ENCODE data around the gene EYS.

EYS gene

DNA sequence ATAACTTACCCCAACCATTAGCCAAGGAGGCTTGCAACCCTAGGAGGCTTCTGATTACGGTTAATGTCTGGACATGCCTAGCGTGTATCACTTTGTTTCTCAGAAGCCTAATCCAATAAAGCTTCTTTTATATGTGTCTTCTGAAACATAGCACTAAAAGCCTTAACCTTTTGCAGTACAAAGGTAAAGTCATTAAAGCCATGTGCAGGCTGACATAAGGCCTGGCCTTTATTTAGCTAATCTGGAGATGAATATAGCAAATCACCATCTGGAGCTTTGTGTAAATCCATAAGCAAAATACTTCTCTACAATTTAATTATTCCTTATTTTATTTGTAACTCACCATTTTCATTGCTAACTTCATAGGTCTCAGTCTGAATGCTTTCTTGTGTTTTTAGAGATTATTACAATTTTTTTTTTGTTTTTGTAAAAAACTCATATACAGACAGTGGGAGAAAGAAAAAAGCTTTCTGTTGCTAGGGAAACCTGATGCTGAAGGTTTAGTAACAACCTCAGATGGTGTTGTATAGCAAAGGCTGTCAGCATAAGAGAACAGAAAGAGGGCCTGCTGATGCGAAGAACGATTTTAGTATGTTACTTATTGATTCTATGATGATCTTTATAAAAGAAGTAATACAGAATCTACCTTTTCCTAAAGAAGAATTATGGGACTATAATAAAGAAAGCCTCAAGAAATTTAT lies at the start of gene EYS:
TSS of gene EYS (minus strand) at position 101 of the 701 bp plus-strand sequence. CDS start 211,816 bp downstream, outside the sequence.
- H3K27ac ChIP-seq: no peak within 1 kb of the TSS
- TF ChIP-seq, protein P1, sequence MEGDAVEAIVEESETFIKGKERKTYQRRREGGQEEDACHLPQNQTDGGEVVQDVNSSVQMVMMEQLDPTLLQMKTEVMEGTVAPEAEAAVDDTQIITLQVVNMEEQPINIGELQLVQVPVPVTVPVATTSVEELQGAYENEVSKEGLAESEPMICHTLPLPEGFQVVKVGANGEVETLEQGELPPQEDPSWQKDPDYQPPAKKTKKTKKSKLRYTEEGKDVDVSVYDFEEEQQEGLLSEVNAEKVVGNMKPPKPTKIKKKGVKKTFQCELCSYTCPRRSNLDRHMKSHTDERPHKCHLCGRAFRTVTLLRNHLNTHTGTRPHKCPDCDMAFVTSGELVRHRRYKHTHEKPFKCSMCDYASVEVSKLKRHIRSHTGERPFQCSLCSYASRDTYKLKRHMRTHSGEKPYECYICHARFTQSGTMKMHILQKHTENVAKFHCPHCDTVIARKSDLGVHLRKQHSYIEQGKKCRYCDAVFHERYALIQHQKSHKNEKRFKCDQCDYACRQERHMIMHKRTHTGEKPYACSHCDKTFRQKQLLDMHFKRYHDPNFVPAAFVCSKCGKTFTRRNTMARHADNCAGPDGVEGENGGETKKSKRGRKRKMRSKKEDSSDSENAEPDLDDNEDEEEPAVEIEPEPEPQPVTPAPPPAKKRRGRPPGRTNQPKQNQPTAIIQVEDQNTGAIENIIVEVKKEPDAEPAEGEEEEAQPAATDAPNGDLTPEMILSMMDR (conservative IDR thresholded peaks at IDR 0.05): no peak

DNA sequence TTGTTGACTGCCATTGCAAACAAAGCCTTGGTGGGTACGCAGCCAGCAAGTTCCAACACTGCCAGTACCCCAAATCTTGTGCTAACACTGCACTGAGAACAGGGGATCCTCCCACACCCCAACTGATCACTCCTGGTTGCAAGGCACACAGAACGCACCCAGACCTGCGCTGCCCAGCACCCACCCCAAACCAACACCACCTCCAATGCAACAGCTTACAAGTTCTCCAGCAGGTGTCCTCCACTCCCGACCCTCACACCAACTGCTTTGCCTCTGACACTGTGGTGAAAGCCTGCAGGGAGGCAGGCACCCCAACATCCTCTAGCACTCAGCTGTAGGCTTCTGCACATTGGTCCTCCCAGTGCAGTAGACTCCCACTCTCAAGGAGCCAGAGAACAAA lies 39.3 kb upstream of the EYS start:
- no peak overlapping the region for H3K27ac ChIP-seq
- TF ChIP-seq, protein P1 (conservative IDR thresholded peaks at IDR 0.05): no peak

DNA sequence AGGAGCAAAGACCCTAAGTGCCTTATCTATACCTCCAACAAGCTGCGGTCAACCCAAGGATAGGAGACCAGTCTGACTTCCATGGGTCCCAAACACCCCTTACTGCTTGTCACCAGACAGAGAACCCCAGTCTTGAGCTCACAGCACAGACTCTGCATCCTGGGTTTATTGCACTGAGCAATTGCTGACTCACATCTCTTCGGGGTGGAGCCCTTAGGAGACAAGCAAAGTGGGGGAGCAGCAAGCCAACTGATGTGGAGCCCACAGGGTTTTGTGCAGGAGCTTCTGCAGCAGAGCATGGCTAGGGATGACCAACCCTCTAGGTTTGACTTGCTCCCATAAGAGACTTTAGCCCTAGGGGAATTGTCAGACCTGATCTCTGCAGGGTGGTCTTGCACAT lies 38.6 kb upstream of the EYS start:
- no peak overlapping the region for H3K27ac ChIP-seq
- TF ChIP-seq, protein P1 (conservative IDR thresholded peaks at IDR 0.05): no peak

DNA sequence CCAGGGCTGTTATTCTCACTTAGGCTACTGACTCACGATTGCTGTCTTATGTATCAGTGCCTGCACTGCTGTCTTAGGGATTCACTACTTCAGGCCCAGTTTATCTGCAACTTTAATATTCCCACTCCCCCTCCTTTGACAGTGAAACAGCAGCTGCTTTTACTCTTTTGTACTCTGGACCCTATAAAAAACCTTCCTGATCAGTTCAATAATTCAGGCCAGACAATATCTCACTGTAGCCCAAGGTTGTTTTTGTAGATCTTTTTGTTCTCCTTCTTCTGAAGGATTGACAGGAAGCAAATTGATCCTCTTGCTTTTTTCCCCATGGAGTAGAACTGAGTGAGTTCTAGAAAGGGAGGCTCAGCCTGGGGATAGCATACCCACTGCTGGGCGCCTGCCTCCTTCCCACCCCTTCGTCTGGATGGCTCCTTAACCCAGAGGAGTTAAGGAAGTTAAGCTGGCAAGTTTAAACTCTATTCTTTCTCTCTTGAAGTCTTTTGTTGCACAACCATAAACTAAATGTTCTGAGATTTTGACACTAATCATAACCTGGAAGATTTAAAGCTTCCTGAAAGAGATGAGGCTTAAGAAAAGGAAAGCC lies 22.0 kb upstream of the EYS start:
- TF ChIP-seq, protein P1 (conservative IDR thresholded peaks at IDR 0.05): no peak
- no peak overlapping the region for H3K27ac ChIP-seq

DNA sequence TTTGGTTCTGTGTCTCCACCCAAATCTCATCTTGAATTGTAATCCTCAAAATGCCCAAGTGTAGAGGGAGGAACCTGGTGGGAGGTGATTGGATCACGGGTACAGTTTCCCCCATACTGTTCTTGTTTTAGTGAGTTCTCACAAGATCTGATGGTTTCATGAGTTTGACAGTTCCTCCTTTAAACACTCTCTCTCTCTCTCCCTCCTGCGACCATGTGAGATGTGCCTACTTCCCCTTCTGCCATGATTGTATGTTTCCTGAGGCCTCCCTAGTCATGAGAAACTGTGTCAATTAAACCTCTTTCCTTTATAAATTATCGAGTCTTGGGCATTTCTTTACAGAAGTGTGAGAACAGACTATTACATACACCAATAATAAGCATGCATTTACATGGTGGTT lies 12.1 kb upstream of the EYS start:
- TF ChIP-seq, protein P1 (conservative IDR thresholded peaks at IDR 0.05): no peak
- H3K27ac ChIP-seq: no peak overlapping the region

DNA sequence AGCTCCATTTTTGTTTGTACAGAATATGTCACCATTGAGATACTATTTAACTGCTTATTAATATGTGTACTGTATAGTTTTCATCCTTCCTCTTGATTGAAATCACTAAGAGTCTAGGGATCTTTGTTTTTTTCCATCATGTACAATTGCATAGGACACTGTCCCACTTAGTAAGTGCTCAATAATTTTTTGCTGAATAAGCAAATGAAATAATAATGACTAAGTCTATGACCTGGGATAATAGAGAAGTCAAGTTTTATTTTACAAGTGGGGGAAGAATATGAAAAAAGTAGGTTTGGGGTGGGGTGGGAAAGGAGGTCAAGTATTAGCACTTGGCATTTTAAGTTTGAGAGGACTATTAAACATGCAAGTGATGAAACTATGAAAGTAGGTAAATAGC lies 4.5 kb upstream of the EYS start:
- TF ChIP-seq, protein P1 (conservative IDR thresholded peaks at IDR 0.05): no peak
- no peak overlapping the region for H3K27ac ChIP-seq

DNA sequence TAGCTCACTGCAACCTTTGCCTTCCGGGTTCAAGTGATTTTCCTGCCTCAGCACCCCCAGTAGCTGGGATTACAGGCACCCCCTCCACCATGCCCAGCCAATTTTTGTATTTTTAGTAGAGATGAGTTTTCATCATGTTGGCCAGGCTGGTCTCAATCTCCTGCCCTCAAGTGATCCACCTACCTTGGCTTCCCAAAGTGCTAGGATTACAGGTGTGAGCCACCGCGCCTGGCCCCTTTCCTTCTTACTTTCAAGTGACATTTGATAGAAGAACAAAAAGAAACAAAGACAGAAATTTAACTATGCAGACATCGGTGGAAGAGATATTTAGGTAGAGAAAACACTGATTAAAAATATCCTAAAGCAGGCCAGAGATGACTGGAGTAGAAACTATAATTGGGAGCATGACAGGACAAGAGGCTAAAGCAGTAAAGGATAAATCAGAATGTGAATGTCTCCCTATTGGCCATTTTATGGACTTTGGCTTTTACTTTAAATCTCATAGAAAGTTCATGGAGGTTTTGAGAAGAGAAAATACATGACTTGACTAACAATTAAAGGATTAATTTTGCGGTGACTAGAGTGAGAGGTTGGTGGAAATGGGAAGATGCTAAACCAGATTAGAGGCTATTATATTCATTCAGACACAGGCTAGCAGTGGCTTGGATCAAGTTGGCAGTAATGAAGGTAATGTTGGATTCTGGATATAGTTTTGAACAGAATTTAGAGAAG lies 2.2 kb upstream of the EYS start:
- TF ChIP-seq, protein P1 (conservative IDR thresholded peaks at IDR 0.05): no peak
- no peak overlapping the region for H3K27ac ChIP-seq

Data from VCaP (cell line).